B cell (primary cell): Measurements from ENCODE around the gene IL1RAP.

ENCODE experiments used
- EZH2 ChIP-seq: IDR thresholded peaks from 2 replicates; pipeline ENCODE4 v1.6.1; 2012; ENCODE audit warnings: borderline replicate concordance, low read depth, mild to moderate bottlenecking, moderate library complexity, low read length; ENCODE audit not compliant: insufficient read depth, poor library complexity, severe bottlenecking
- TF ChIP-seq, protein P1 (sequence below): fragments of 200-600 bp; IDR thresholded peaks from one replicate; pipeline ENCODE4 v1.8.0; 2022; ENCODE audit warnings: antibody characterized with exemption, mild to moderate bottlenecking

DNA sequence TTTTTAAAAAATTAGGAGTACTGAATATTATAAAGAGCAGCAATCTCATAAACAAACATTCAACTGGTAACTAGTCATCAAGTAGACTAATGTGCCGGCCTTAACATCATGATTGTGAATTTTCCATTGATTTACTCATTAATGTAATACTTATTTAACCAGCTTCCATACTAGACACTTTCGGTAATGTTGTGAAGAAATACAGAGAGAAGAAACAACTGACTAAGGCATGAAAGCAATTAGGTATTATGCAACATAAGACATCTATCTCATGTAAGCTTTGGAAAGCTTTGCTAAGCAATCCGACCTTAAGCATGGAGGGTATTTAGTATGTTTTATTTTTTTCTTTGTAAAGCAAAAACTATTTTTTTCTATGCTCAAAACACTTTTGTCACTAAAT, 108.0 kb downstream of the IL1RAP start:
- TF ChIP-seq, protein P1, sequence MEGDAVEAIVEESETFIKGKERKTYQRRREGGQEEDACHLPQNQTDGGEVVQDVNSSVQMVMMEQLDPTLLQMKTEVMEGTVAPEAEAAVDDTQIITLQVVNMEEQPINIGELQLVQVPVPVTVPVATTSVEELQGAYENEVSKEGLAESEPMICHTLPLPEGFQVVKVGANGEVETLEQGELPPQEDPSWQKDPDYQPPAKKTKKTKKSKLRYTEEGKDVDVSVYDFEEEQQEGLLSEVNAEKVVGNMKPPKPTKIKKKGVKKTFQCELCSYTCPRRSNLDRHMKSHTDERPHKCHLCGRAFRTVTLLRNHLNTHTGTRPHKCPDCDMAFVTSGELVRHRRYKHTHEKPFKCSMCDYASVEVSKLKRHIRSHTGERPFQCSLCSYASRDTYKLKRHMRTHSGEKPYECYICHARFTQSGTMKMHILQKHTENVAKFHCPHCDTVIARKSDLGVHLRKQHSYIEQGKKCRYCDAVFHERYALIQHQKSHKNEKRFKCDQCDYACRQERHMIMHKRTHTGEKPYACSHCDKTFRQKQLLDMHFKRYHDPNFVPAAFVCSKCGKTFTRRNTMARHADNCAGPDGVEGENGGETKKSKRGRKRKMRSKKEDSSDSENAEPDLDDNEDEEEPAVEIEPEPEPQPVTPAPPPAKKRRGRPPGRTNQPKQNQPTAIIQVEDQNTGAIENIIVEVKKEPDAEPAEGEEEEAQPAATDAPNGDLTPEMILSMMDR: no peak
- TF ChIP-seq EZH2: no peak
